ENCODE results near the gene KMT2E.

Gene KMT2E

DNA sequence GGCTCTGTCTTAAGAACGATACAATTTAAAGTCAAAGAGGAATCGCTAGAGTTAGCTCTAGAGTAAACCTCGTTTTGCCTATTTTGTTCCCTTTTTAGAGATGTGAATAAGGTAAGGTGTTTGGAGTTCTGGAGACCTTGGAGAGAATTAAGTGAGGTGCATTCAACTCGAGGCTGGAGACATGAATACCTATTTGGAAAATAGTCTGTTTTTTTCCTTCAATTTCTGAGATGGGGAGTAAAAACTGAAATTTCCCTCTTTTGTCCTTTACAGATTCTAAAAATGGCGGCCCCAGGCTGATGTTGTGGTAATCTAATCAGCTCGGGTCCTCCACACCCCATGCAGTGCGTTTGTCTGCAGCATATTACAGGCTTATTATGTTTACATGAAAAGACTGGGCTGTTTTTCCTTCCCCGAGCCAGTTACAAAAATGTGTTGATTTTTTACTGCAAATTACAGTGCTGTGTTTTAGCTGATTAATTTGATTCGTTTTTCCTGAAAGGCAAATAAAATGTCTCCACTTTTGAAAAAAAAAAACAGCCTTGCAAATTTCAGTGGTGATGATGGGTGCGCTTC, 1.5 kb downstream of the KMT2E start (continued):
- TF ChIP-seq, protein P1, sequence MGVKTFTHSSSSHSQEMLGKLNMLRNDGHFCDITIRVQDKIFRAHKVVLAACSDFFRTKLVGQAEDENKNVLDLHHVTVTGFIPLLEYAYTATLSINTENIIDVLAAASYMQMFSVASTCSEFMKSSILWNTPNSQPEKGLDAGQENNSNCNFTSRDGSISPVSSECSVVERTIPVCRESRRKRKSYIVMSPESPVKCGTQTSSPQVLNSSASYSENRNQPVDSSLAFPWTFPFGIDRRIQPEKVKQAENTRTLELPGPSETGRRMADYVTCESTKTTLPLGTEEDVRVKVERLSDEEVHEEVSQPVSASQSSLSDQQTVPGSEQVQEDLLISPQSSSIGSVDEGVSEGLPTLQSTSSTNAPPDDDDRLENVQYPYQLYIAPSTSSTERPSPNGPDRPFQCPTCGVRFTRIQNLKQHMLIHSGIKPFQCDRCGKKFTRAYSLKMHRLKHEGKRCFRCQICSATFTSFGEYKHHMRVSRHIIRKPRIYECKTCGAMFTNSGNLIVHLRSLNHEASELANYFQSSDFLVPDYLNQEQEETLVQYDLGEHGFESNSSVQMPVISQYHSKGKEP (tag by site-specific recombination; IDR thresholded peaks at IDR 0.05): peak; percentile 57; the same call in 1 of the 2 replicates
- TF ChIP-seq SCRT1 (tag by site-specific recombination; IDR thresholded peaks at IDR 0.05; ENCODE audit: borderline replicate concordance) (no peak), GLI2 (tag by site-specific recombination; IDR thresholded peaks at IDR 0.05; ENCODE audit: borderline replicate concordance, low read depth) (no peak), KLF7 (tag by site-specific recombination; IDR thresholded peaks at IDR 0.05; ENCODE audit: borderline replicate concordance) (no peak), ZBTB17 (tag by site-specific recombination; IDR thresholded peaks at IDR 0.05) (peak; percentile 71)
- TF ChIP-seq, protein P2, sequence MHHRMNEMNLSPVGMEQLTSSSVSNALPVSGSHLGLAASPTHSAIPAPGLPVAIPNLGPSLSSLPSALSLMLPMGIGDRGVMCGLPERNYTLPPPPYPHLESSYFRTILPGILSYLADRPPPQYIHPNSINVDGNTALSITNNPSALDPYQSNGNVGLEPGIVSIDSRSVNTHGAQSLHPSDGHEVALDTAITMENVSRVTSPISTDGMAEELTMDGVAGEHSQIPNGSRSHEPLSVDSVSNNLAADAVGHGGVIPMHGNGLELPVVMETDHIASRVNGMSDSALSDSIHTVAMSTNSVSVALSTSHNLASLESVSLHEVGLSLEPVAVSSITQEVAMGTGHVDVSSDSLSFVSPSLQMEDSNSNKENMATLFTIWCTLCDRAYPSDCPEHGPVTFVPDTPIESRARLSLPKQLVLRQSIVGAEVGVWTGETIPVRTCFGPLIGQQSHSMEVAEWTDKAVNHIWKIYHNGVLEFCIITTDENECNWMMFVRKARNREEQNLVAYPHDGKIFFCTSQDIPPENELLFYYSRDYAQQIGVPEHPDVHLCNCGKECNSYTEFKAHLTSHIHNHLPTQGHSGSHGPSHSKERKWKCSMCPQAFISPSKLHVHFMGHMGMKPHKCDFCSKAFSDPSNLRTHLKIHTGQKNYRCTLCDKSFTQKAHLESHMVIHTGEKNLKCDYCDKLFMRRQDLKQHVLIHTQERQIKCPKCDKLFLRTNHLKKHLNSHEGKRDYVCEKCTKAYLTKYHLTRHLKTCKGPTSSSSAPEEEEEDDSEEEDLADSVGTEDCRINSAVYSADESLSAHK (tag by site-specific recombination; IDR thresholded peaks at IDR 0.05): 0 out of 2 replicates have a peak, but pooled peaks have one; percentile 40

DNA sequence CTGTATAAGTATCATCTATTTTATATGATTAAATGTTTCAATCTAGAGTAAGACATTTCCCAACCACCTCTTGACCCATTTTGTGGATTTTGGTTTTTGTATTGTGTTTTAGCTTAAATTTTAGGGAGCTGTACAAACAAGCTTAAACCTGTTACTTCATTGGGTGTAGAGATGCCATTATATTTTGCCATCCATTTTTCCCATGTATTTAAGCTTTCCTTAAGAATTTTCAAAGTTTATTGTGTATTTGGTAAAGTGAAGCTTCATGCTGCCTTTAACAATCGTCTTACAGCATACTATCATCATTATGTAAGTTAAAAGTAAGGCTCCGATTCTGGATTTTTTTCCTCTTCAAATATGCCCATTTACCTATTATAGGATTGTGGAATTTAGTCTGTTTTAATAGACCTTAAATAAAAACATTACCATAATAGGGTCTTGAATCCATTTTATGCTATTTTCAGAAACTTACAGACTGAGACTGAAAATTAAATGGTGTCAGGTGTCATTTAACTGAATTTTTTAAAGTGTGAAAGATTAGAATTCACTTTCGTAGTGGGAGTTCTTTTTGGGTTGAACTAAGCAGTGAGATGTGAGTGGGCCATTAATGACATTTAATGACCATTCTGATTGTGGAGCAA, 2.2 kb downstream of the KMT2E start:
- Histone ChIP-seq H3K4me3 (ENCODE audit: low read depth, low read length) (peak overlapping the region; percentile 97), H3K27ac (ENCODE audit: extremely low read depth, low read depth, low read length) (no peak overlapping the region), H3K9me3 (ENCODE audit: control insufficient read depth, insufficient read depth, low read depth, low read length) (no peaks in the 10 kb centered on the region), H3K4me1 (ENCODE audit: control insufficient read depth, insufficient read depth, low read length) (peaks cover 17% of the 10 kb centered on the region), H3K36me3 (ENCODE audit: control insufficient read depth in 2 of 2, insufficient read depth in 1 of 2, low read length in 2 of 2) (no peaks in the 10 kb centered on the region)
- TF ChIP-seq PRDM1 (tag by site-specific recombination; IDR thresholded peaks at IDR 0.05): peak; percentile 67
- TF ChIP-seq FEZF1 (tag by site-specific recombination; IDR thresholded peaks at IDR 0.05): 0 out of 2 replicates have a peak, but pooled peaks have one; percentile 15
- no peak for TF ChIP-seq ZNF658 (tag by site-specific recombination; IDR thresholded peaks at IDR 0.05)
- TF ChIP-seq, protein P3, sequence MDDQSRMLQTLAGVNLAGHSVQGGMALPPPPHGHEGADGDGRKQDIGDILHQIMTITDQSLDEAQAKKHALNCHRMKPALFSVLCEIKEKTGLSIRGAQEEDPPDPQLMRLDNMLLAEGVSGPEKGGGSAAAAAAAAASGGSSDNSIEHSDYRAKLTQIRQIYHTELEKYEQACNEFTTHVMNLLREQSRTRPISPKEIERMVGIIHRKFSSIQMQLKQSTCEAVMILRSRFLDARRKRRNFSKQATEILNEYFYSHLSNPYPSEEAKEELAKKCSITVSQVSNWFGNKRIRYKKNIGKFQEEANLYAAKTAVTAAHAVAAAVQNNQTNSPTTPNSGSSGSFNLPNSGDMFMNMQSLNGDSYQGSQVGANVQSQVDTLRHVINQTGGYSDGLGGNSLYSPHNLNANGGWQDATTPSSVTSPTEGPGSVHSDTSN (CRISPR knock-in tag; IDR thresholded peaks at IDR 0.05): no peak
- TF ChIP-seq, protein P4, sequence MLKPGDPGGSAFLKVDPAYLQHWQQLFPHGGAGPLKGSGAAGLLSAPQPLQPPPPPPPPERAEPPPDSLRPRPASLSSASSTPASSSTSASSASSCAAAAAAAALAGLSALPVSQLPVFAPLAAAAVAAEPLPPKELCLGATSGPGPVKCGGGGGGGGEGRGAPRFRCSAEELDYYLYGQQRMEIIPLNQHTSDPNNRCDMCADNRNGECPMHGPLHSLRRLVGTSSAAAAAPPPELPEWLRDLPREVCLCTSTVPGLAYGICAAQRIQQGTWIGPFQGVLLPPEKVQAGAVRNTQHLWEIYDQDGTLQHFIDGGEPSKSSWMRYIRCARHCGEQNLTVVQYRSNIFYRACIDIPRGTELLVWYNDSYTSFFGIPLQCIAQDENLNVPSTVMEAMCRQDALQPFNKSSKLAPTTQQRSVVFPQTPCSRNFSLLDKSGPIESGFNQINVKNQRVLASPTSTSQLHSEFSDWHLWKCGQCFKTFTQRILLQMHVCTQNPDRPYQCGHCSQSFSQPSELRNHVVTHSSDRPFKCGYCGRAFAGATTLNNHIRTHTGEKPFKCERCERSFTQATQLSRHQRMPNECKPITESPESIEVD (tag by site-specific recombination; IDR thresholded peaks at IDR 0.05): peak; percentile 82
- ChIA-PET CTCF (interaction anchor here (0.7 to 2.4 kb wide), 4 partner anchors 9 to 1089 kb away, joined by 3 to 12 read pairs (median 4); no protein-coding TSS in a partner anchor), POLR2A (interaction anchor here (0.6 to 8.1 kb wide), 4 partner anchors 10 to 274 kb away, joined by 5 to 92 read pairs (median 17); no protein-coding TSS in a partner anchor)

DNA sequence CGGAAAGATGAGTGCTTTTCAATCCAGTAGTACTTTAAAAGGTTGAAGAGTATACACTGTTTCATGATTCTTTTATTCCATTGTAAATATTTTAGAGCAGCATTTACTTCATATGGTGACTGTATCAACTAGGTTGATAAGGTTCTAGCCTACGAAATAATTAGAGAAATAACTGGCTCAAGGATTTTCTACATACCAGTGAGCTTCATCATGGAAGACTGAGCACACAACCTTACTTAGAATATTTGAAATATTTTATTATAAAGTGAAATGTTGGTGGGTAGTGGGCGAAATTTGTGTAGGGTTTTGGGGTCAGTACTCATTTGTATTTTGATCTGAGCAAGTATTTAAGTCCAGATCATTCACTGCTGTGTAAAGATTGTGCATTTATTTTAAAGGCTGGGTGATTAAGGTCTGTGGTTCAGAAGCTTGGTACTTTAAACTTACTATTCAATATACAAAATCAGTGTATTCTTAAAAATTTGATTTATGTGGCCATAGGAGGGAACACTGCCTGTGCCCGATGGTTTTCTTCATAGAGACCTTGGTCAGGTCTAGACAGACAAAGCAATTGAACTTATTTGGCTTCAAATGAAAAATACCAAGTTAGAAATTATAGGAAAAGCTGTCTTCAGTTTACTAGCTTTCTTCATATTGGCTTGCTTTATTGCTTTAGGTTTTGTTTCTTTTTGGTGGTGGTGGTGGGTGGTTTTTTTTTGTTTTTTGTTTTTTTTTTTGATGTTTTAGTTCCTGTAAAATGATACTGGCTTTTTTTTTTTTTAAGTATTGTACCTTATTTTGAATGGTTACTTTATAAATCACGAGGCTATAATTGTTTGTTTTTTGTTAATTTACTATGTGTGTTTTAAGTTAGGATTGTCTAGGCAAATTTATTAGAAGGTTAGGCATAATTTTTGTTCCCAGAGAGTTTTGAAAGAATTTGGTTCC, 3.0 kb downstream of the KMT2E start:
- peak overlapping the region; percentile 97 for H3K4me3 ChIP-seq (ENCODE audit: low read depth, low read length)
- H3K27ac ChIP-seq (ENCODE audit: extremely low read depth, low read depth, low read length): no peak overlapping the region
- CTCF ChIA-PET: interaction anchor here (0.7 to 1.8 kb wide), 3 partner anchors 36 to 603 kb away, joined by 3 to 6 read pairs (median 5); no protein-coding TSS in a partner anchor
- peaks cover 18% of the 10 kb centered on the region for H3K4me1 ChIP-seq (ENCODE audit: control insufficient read depth, insufficient read depth, low read length)
- no peaks in the 10 kb centered on the region for H3K9me3 ChIP-seq (ENCODE audit: control insufficient read depth, insufficient read depth, low read depth, low read length)
- no peaks in the 10 kb centered on the region for H3K36me3 ChIP-seq (ENCODE audit: control insufficient read depth in 2 of 2, insufficient read depth in 1 of 2, low read length in 2 of 2)
- POLR2A ChIA-PET: interaction anchor here (0.7 to 8.1 kb wide), 2 partner anchors 34 to 74 kb away, joined by 4 to 92 read pairs; no protein-coding TSS in a partner anchor
- TF ChIP-seq ZIC2 (tag by site-specific recombination; IDR thresholded peaks at IDR 0.05): no peak
- no peak for TF ChIP-seq ZNF426 (tag by site-specific recombination; IDR thresholded peaks at IDR 0.05)
- TF ChIP-seq, protein P5, sequence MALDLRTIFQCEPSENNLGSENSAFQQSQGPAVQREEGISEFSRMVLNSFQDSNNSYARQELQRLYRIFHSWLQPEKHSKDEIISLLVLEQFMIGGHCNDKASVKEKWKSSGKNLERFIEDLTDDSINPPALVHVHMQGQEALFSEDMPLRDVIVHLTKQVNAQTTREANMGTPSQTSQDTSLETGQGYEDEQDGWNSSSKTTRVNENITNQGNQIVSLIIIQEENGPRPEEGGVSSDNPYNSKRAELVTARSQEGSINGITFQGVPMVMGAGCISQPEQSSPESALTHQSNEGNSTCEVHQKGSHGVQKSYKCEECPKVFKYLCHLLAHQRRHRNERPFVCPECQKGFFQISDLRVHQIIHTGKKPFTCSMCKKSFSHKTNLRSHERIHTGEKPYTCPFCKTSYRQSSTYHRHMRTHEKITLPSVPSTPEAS (tag by site-specific recombination; IDR thresholded peaks at IDR 0.05): no peak
- TF ChIP-seq, protein P6, sequence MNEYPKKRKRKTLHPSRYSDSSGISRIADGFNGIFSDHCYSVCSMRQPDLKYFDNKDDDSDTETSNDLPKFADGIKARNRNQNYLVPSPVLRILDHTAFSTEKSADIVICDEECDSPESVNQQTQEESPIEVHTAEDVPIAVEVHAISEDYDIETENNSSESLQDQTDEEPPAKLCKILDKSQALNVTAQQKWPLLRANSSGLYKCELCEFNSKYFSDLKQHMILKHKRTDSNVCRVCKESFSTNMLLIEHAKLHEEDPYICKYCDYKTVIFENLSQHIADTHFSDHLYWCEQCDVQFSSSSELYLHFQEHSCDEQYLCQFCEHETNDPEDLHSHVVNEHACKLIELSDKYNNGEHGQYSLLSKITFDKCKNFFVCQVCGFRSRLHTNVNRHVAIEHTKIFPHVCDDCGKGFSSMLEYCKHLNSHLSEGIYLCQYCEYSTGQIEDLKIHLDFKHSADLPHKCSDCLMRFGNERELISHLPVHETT (tag by site-specific recombination; IDR thresholded peaks at IDR 0.05): no peak
- TF ChIP-seq ZEB2 (tag by site-specific recombination; IDR thresholded peaks at IDR 0.05): 0 out of 2 replicates have a peak, but pooled peaks have one; percentile 31
- TF ChIP-seq ZNF571 (tag by site-specific recombination; IDR thresholded peaks at IDR 0.05): no peak
- no peak for TF ChIP-seq ZFHX2 (tag by site-specific recombination; conservative IDR thresholded peaks at IDR 0.05)
- no peak for TF ChIP-seq ZNF175 (tag by site-specific recombination; IDR thresholded peaks at IDR 0.05)

Data from HEK293 (cell line).